GM18870 (cell line): Measurements from ENCODE around the gene SMOC1.

Experiments
- ATAC-seq: cut with Tn5 transposase; IDR thresholded peaks from one replicate; pipeline ENCODE4 v1.9.1; 2021; ENCODE audit warnings: moderate library complexity; ENCODE audit not compliant: unreplicated experiment

SMOC1 gene

GRCh38 chr14:70078329-70078728 lies 199.1 kb downstream of the SMOC1 start:
- ATAC-seq: no peak

GRCh38 chr14:70080076-70080475 lies 200.9 kb downstream of the SMOC1 start:
- no peak for ATAC-seq
